H1 (cell line): ENCODE data around the gene DPY19L1. TPM values are rescaled to one million over a fixed set of nuclear protein-coding genes. Genes with fewer than 3 reads are reported as not detected.
"Not testable (repeated sequence)": the region's sequence is repeated elsewhere in the genome, so short reads cannot be mapped to it uniquely, and the experiment has no call there.

Experiments
- CTCF ChIA-PET: fragments of 300-600 bp; sonication (Branson Sonifier 250); formaldehyde crosslinking; loops from one replicate; lab custom pipeline; 2021; ENCODE audit not compliant: partially characterized antibody; lab: Charles Lee
- POLR2A ChIA-PET: fragments of 300-600 bp; sonication (Branson Sonifier 250); formaldehyde crosslinking; loops from one replicate; lab custom pipeline; 2021; ENCODE audit warnings: inconsistent platforms; ENCODE audit not compliant: partially characterized antibody; lab: Charles Lee
- DNase-seq, 2 experiments: peaks; one replicate each; pipeline versions ENCODE4 v3.0.0 to v3.0.0-alpha.2; 2010 to 2022; ENCODE audit warnings: low spot score in 2 of 2, low read depth in 1 of 2, mixed read lengths in 1 of 2
- FAIRE-seq: peaks from 2 replicates; lab custom pipeline; 2011; peaks lifted over from hg19 to GRCh38; lab: Jason Lieb, UNC
- H2AFZ ChIP-seq: 2 replicates; pipeline ENCODE4 v1.8.1; 2012; ENCODE audit warnings: low read length, inconsistent platforms
- H2AK5ac ChIP-seq: 2 replicates; pipeline ENCODE4 v1.6.1; 2013; ENCODE audit warnings: low read depth, low read length
- H2BK120ac ChIP-seq: replicated peaks from 2 replicates; pipeline ENCODE3; 2013; ENCODE audit warnings: low read depth, low read length, inconsistent platforms
- H2BK12ac ChIP-seq: 2 replicates; pipeline ENCODE4 v1.6.1; 2013; ENCODE audit warnings: low read depth, low read length
- H2BK15ac ChIP-seq: 2 replicates; pipeline ENCODE4 v1.6.1; 2013; ENCODE audit warnings: low read length
- H2BK20ac ChIP-seq: 2 replicates; pipeline ENCODE4 v1.6.1; 2013; ENCODE audit warnings: low read length
- H2BK5ac ChIP-seq: 2 replicates; pipeline ENCODE4 v1.6.1; 2013; ENCODE audit warnings: low read depth, low read length
- H3K14ac ChIP-seq: 2 replicates; pipeline ENCODE4 v1.6.1; 2013; ENCODE audit warnings: inconsistent platforms; ENCODE audit not compliant: insufficient read length
- H3K18ac ChIP-seq: 2 replicates; pipeline ENCODE4 v1.6.1; 2013; ENCODE audit warnings: low read length; ENCODE audit errors: extremely low read depth
- H3K23ac ChIP-seq: 2 replicates; pipeline ENCODE4 v1.6.1; 2013; ENCODE audit warnings: inconsistent platforms; ENCODE audit not compliant: insufficient read length
- H3K23me2 ChIP-seq: 2 replicates; pipeline ENCODE4 v1.6.1; 2013; ENCODE audit warnings: low read depth, low read length
- H3K27ac ChIP-seq: 2 replicates; pipeline ENCODE4 v1.6.1; 2011; ENCODE audit warnings: low read depth, low read length, inconsistent platforms
- H3K27me3 ChIP-seq, 4 experiments: replicated peaks in 1 of 4; 1 replicate in 1 of 4; 2 replicates in 3 of 4; pipeline versions ENCODE4 v1.6.1 to v1.8.1; 2011 to 2013; ENCODE audit warnings: low read length in 3 of 4, mild to moderate bottlenecking in 3 of 4, inconsistent platforms in 2 of 4, mixed read lengths in 2 of 4, moderate library complexity in 1 of 4; ENCODE audit not compliant: control insufficient read depth in 3 of 4, insufficient read depth in 3 of 4; ENCODE audit errors: extremely low read depth in 1 of 4
- H3K36me3 ChIP-seq, 4 experiments: 2 replicates each; pipeline versions ENCODE4 v1.6.1 to v1.8.1; 2011 to 2013; ENCODE audit warnings: mild to moderate bottlenecking in 4 of 4, low read length in 3 of 4, moderate library complexity in 2 of 4, control low read depth in 1 of 4, inconsistent platforms in 1 of 4; ENCODE audit not compliant: insufficient read depth in 4 of 4, control insufficient read depth in 2 of 4
- H3K4ac ChIP-seq: replicated peaks from 2 replicates; pipeline ENCODE3; 2013; ENCODE audit warnings: low read length, low read depth, mixed read lengths, inconsistent platforms; ENCODE audit not compliant: insufficient read length
- H3K4me1 ChIP-seq, 4 experiments: replicated peaks in 1 of 4; 1 replicate in 1 of 4; 2 replicates in 3 of 4; pipeline versions ENCODE4 v1.6.1 to v1.8.1; 2011 to 2013; ENCODE audit warnings: low read length in 3 of 4, inconsistent platforms in 2 of 4, mixed read lengths in 1 of 4; ENCODE audit not compliant: insufficient read depth in 4 of 4, control insufficient read depth in 3 of 4
- H3K4me2 ChIP-seq, 2 experiments: 2 replicates each; pipeline versions ENCODE4 v1.6.1 to v1.8.1; 2011 to 2013; ENCODE audit warnings: low read depth in 2 of 2, low read length in 2 of 2, control low read depth in 1 of 2, inconsistent platforms in 1 of 2, mild to moderate bottlenecking in 1 of 2; ENCODE audit not compliant: insufficient read depth in 1 of 2
- H3K4me3 ChIP-seq, 4 experiments: fragments of 200-600, 300-600 bp in 1 of 4; sonication (generic), shearing (Covaris generic), sonication (Bioruptor Twin) in 1 of 4; 2 replicates each; pipeline versions ENCODE4 v1.5.1 to v1.8.1; 2011 to 2016; ENCODE audit warnings: low read length in 4 of 4, low read depth in 3 of 4, control low read depth in 2 of 4, inconsistent platforms in 2 of 4, mild to moderate bottlenecking in 2 of 4, mixed read lengths in 1 of 4, moderate library complexity in 1 of 4; ENCODE audit not compliant: insufficient read depth in 2 of 4; ENCODE audit errors: extremely low read depth in 1 of 4
- H3K56ac ChIP-seq: replicated peaks from 2 replicates; pipeline ENCODE3; 2013; ENCODE audit warnings: low read depth, mild to moderate bottlenecking, mixed read lengths, low read length, inconsistent platforms; ENCODE audit not compliant: insufficient read length
- H3K79me1 ChIP-seq: 2 replicates; pipeline ENCODE4 v1.6.1; 2013; ENCODE audit warnings: low read depth, low read length, control low read depth
- H3K79me2 ChIP-seq, 2 experiments: 2 replicates each; pipeline versions ENCODE4 v1.6.1 to v1.8.1; 2012 to 2013; ENCODE audit warnings: low read length in 2 of 2, mild to moderate bottlenecking in 2 of 2, inconsistent platforms in 1 of 2; ENCODE audit not compliant: insufficient read depth in 2 of 2, control insufficient read depth in 1 of 2
- H3K9ac ChIP-seq, 4 experiments: replicated peaks in 1 of 4; 1 replicate in 1 of 4; 2 replicates in 3 of 4; pipeline versions ENCODE4 v1.6.1 to v1.8.1; 2011 to 2013; ENCODE audit warnings: low read depth in 3 of 4, low read length in 3 of 4, control low read depth in 2 of 4, mild to moderate bottlenecking in 2 of 4, moderate library complexity in 2 of 4, inconsistent platforms in 1 of 4; ENCODE audit errors: extremely low read depth in 1 of 4
- H3K9me3 ChIP-seq, 2 experiments: 2 replicates each; pipeline versions ENCODE4 v1.6.1 to v1.8.1; 2012 to 2013; ENCODE audit warnings: mild to moderate bottlenecking in 2 of 2, moderate library complexity in 2 of 2, control low read depth in 1 of 2, inconsistent platforms in 1 of 2, low read depth in 1 of 2, low read length in 1 of 2, mixed read lengths in 1 of 2; ENCODE audit not compliant: insufficient read depth in 2 of 2
- H4K20me1 ChIP-seq, 2 experiments: replicated peaks in 1 of 2; 2 replicates each; pipeline versions ENCODE3 to v1.8.1; 2011 to 2013; ENCODE audit warnings: inconsistent platforms in 2 of 2, low read length in 2 of 2, mild to moderate bottlenecking in 1 of 2; ENCODE audit not compliant: insufficient read depth in 2 of 2, control insufficient read depth in 1 of 2
- H4K5ac ChIP-seq: 2 replicates; pipeline ENCODE4 v1.6.1; 2013; ENCODE audit warnings: low read length, low read depth, mixed read lengths, inconsistent platforms; ENCODE audit not compliant: insufficient read length
- H4K8ac ChIP-seq: 2 replicates; pipeline ENCODE4 v1.8.0; 2013; ENCODE audit warnings: mild to moderate bottlenecking, moderate library complexity, low read length, inconsistent platforms; ENCODE audit not compliant: insufficient read depth; ENCODE audit errors: extremely low read depth
- H4K91ac ChIP-seq: replicated peaks from 2 replicates; pipeline ENCODE3; 2013; ENCODE audit warnings: low read length, mixed read lengths, inconsistent platforms; ENCODE audit not compliant: insufficient read length
- WGBS, 2 experiments: shearing (Covaris generic) in 1 of 2; methylation state at CpG; one replicate each; pipeline versions ENCODE4 v1.1.6 to v1.1.7; 2013 to 2015; ENCODE audit warnings: low lambda C conversion rate in 2 of 2, mixed read lengths in 2 of 2, inconsistent platforms in 1 of 2, low coverage in 1 of 2, missing lambda C conversion rate in 1 of 2; ENCODE audit not compliant: insufficient replicate concordance in 2 of 2, insufficient coverage in 1 of 2, insufficient read length in 1 of 2; ENCODE audit errors: extremely low coverage in 1 of 2, missing lambda C conversion rate in 1 of 2; 5-methylcytosine and 5-hydroxymethylcytosine counted together
- polyA plus RNA-seq, 7 experiments: library from polyadenylated mRNA; depleted of rRNA in 3 of 7; stranded (reverse) in 5 of 7; unstranded in 2 of 7; fragments of >200 nt in 5 of 7; fragments of 200-250 nt in 2 of 7; gene quantifications; 1 replicate in 5 of 7; 2 replicates in 1 of 7; 4 replicates in 1 of 7; pipeline versions ENCODE4 v1.2.1 to v1.2.3, GENCODE V29; 2011 to 2013; ENCODE audit warnings: missing spikeins in 2 of 7, mixed read lengths in 2 of 7
- total RNA-seq: library from RNA; stranded (reverse); fragmentation: NEBNext Ultra II Directional; extraction: Animal tissue kit (Norgen Biotek cat#: 25700); gene quantifications from 2 replicates; pipeline ENCODE4 v1.2.1, GENCODE V29; 2021

Gene DPY19L1
- total and polyA plus RNA-seq, 2 of the 8 experiments (the other 6 are each of a cell fraction or from before 2014, with no cell fraction given) = 14.1 to 23.3 TPM

- H4K20me1 ChIP-seq, H2BK15ac ChIP-seq, H3K4me2 ChIP-seq, H4K5ac ChIP-seq, H3K36me3 ChIP-seq, H3K4ac ChIP-seq, H3K4me1 ChIP-seq, H3K9ac ChIP-seq, H3K79me1 ChIP-seq, H3K79me2 ChIP-seq, H2BK120ac ChIP-seq, H2BK20ac ChIP-seq, POLR2A ChIA-PET, H2BK5ac ChIP-seq, H2BK12ac ChIP-seq, H2AK5ac ChIP-seq, H3K18ac ChIP-seq, DNase-seq, H3K23ac ChIP-seq, H3K9me3 ChIP-seq, FAIRE-seq, H2AFZ ChIP-seq, H3K27ac ChIP-seq, H3K4me3 ChIP-seq, H3K27me3 ChIP-seq, H3K14ac ChIP-seq, CTCF ChIA-PET, H4K8ac ChIP-seq, H3K56ac ChIP-seq, H4K91ac ChIP-seq, H3K23me2 ChIP-seq: not testable (repeated sequence)
- 82% methylated on average over 6 of the region's 7 CpGs; no CpG with 5 or more reads in 1 of the 2 experiments for WGBS, 2 experiments
These were observed 91.3 kb downstream of the DPY19L1 start for GRCh38 chr7:34945894-34946477.
